ENCODE data around the gene SYNCRIP. TPM values are rescaled to one million over a fixed set of nuclear protein-coding genes. Genes with fewer than 3 reads are reported as not detected.

Gene SYNCRIP
- total RNA-seq, 1 donor from 2014 or later: 136 TPM

GRCh38 chr6:85569323-85569722 lies 73.4 kb downstream of the SYNCRIP start:
- H2AFZ ChIP-seq (ENCODE audit: low read depth, low read length): no peak overlapping the region
- peaks cover 4% of the 10 kb centered on the region for H3K4me1 Mint-ChIP-seq (ENCODE audit: low read depth, unreplicated experiment)
- H4K20me1 ChIP-seq (ENCODE audit: insufficient read depth, low read length): peaks cover 3% of the 10 kb centered on the region
- no peak overlapping the region for H3K4me3 ChIP-seq (ENCODE audit: insufficient read depth, low read depth, low read length)
- peaks cover 5% of the 10 kb centered on the region for H3K36me3 ChIP-seq (ENCODE audit: insufficient read depth, low read length)
- TF ChIP-seq CTCF (IDR thresholded peaks at IDR 0.05; ENCODE audit: insufficient read depth, low read depth, low read length) (no peak), EZH2 (IDR thresholded peaks at IDR 0.05; ENCODE audit: insufficient read depth, low read length) (no peak)
- H3K9me3 Mint-ChIP-seq (ENCODE audit: unreplicated experiment): no peaks in the 10 kb centered on the region
- H3K27ac Mint-ChIP-seq (ENCODE audit: unreplicated experiment): peak overlapping the region; percentile 70
- H3K27me3 ChIP-seq (ENCODE audit: insufficient read depth, low read length): no peaks in the 10 kb centered on the region
- H3K9ac ChIP-seq (ENCODE audit: low read length): no peak overlapping the region
- H3K27ac ChIP-seq (ENCODE audit: low read depth, low read length): no peak overlapping the region
- H3K79me2 ChIP-seq (ENCODE audit: insufficient read depth, low read length): peaks cover 16% of the 10 kb centered on the region
- peak; percentile 43 for DNase-seq (ENCODE audit: low read depth)
- FAIRE-seq: no peak
- no peaks in the 10 kb centered on the region for H3K27me3 Mint-ChIP-seq (ENCODE audit: low read depth, unreplicated experiment)
- H3K4me1 ChIP-seq (ENCODE audit: insufficient read depth, low read length): peaks cover 5% of the 10 kb centered on the region
- H3K36me3 Mint-ChIP-seq (ENCODE audit: low read depth, unreplicated experiment): peaks cover 1% of the 10 kb centered on the region
- peak overlapping the region; percentile 12 for H3K4me2 ChIP-seq (ENCODE audit: low read length)
- no peaks in the 10 kb centered on the region for H3K9me3 ChIP-seq (ENCODE audit: insufficient read depth, low read depth, low read length)
- H3K4me3 Mint-ChIP-seq (ENCODE audit: unreplicated experiment): no peak overlapping the region

GRCh38 chr6:85568411-85568810 lies 74.3 kb downstream of the SYNCRIP start:
- H3K36me3 ChIP-seq (ENCODE audit: insufficient read depth, low read length): peaks cover 6% of the 10 kb centered on the region
- peaks cover 3% of the 10 kb centered on the region for H3K36me3 Mint-ChIP-seq (ENCODE audit: low read depth, unreplicated experiment)

More at GRCh38 chr6:85568411-85568810, 74.3 kb downstream of the SYNCRIP start:
- Histone ChIP-seq H3K4me3 (ENCODE audit: insufficient read depth, low read depth, low read length) (no peak overlapping the region), H3K4me2 (ENCODE audit: low read length) (no peak overlapping the region), H3K9me3 (ENCODE audit: insufficient read depth, low read depth, low read length) (no peaks in the 10 kb centered on the region), H3K4me1 (ENCODE audit: insufficient read depth, low read length) (peaks cover 5% of the 10 kb centered on the region), H3K9ac (ENCODE audit: low read length) (no peak overlapping the region), H3K27me3 (ENCODE audit: insufficient read depth, low read length) (no peaks in the 10 kb centered on the region), H3K27ac (ENCODE audit: low read depth, low read length) (no peak overlapping the region), H3K79me2 (ENCODE audit: insufficient read depth, low read length) (peaks cover 9% of the 10 kb centered on the region), H4K20me1 (ENCODE audit: insufficient read depth, low read length) (peaks cover 3% of the 10 kb centered on the region), H2AFZ (ENCODE audit: low read depth, low read length) (no peak overlapping the region)
- no peak for FAIRE-seq
- H3K4me3 Mint-ChIP-seq (ENCODE audit: unreplicated experiment): peak overlapping the region; percentile 21
- peaks cover 4% of the 10 kb centered on the region for H3K4me1 Mint-ChIP-seq (ENCODE audit: low read depth, unreplicated experiment)
- no peak for TF ChIP-seq CTCF (IDR thresholded peaks at IDR 0.05; ENCODE audit: insufficient read depth, low read depth, low read length)
- TF ChIP-seq EZH2 (IDR thresholded peaks at IDR 0.05; ENCODE audit: insufficient read depth, low read length): no peak
- H3K27ac Mint-ChIP-seq (ENCODE audit: unreplicated experiment): no peak overlapping the region
- H3K27me3 Mint-ChIP-seq (ENCODE audit: low read depth, unreplicated experiment): no peaks in the 10 kb centered on the region
- DNase-seq (ENCODE audit: low read depth): no peak
- no peaks in the 10 kb centered on the region for H3K9me3 Mint-ChIP-seq (ENCODE audit: unreplicated experiment)
